Measurements from ENCODE around the gene CLNK.

CLNK gene

DNA sequence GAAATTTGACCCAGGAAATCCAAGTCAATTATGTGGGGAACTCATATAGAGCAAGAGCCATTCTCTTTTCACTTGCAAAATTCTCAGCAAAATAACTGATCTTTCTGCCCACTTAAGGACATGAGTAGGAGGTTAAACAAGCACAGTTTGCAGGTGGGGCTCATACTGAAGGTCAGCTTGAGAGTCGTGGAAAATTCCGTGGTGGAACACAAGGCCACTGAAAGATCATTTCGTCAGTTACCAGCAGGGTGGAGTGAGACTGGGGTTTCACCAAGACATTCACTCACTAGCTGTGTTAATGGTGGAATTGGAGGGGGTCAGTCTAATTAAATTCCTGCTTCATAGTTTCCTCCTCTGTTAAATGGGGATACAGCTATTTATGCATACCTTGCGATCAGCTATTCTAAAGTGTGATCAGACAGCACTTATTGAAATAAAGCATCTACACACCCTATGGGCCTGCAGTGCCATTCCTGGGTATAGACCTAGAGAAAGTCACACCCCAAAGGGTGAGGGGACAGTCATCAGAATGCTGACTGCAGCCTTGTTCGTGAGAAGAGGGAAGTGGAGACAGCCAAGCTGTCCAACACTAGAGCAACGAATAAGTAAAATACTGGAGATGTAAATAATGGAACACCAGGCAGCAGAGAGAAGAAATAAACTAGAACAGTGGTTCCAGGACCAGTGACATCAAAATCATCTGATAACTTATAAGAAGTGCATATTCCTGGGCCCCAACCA is 42.7 kb upstream of the CLNK start:
- Histone ChIP-seq H3K4me3 (no peak overlapping the region), H3K4me1 (peaks cover 1% of the 10 kb centered on the region), H3K4me2 (no peak overlapping the region), H4K20me1 (no peaks in the 10 kb centered on the region), H3K9me3 (no peaks in the 10 kb centered on the region), H3K9ac (no peak overlapping the region), H3K27ac (no peak overlapping the region), H3K36me3 (no peaks in the 10 kb centered on the region), H3K27me3 (no peaks in the 10 kb centered on the region)
- no peak for TF ChIP-seq Cebpa-rat (IDR thresholded peaks at IDR 0.05)

- Histone ChIP-seq H4K20me1 (no peaks in the 10 kb centered on the region), H3K36me3 (no peaks in the 10 kb centered on the region), H3K27me3 (no peaks in the 10 kb centered on the region), H3K4me3 (no peak overlapping the region), H3K4me2 (no peak overlapping the region), H3K27ac (no peak overlapping the region), H3K4me1 (no peaks in the 10 kb centered on the region), H3K9ac (no peak overlapping the region), H3K9me3 (no peaks in the 10 kb centered on the region)
- TF ChIP-seq Cebpa-rat (IDR thresholded peaks at IDR 0.05): no peak
Measured at GRCh38 chr4:10722957-10723356, 38.4 kb upstream of the CLNK start.

GRCh38 chr4:10721616-10722015 is 37.0 kb upstream of the CLNK start:
- TF ChIP-seq Cebpa-rat (IDR thresholded peaks at IDR 0.05): no peak
- H4K20me1 ChIP-seq: no peaks in the 10 kb centered on the region
- no peaks in the 10 kb centered on the region for H3K4me1 ChIP-seq
- no peak overlapping the region for H3K27ac ChIP-seq
- no peak overlapping the region for H3K9ac ChIP-seq
- H3K9me3 ChIP-seq: no peaks in the 10 kb centered on the region
- no peaks in the 10 kb centered on the region for H3K36me3 ChIP-seq
- H3K27me3 ChIP-seq: no peaks in the 10 kb centered on the region
- no peak overlapping the region for H3K4me2 ChIP-seq
- H3K4me3 ChIP-seq: no peak overlapping the region

DNA sequence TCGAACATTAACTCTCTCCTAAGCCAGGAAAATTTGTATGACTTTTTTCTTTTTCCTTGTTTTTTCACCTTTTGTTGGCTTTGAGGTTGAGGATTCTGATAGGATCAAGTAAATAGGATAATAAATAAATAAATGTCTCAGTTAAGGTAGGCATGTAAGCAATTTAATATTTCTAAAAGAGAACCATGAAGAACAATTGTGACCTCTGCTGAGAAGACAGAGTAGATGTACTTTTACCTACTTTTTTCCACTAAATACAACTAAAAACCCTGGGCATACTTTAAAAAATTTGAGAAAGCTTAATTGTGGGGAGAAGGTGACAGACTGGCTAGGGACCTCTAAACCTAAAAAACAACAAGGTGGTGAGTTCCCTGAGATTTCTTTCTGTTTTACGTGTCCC is 31.6 kb upstream of the CLNK start:
- Histone ChIP-seq H3K4me1 (no peaks in the 10 kb centered on the region), H3K27ac (no peak overlapping the region)

GRCh38 chr4:10715696-10716095 is 31.1 kb upstream of the CLNK start:
- H3K27me3 ChIP-seq: no peaks in the 10 kb centered on the region
- H3K27ac ChIP-seq: no peak overlapping the region
- no peak overlapping the region for H3K4me3 ChIP-seq
- no peak for TF ChIP-seq Cebpa-rat (IDR thresholded peaks at IDR 0.05)
- H3K36me3 ChIP-seq: no peaks in the 10 kb centered on the region
- no peak overlapping the region for H3K4me2 ChIP-seq
- no peaks in the 10 kb centered on the region for H4K20me1 ChIP-seq
- H3K9me3 ChIP-seq: peaks cover 6% of the 10 kb centered on the region; the same call in 1 of the 2 replicates
- no peaks in the 10 kb centered on the region for H3K4me1 ChIP-seq
- no peak overlapping the region for H3K9ac ChIP-seq

More for the DNA sequence above, 31.6 kb upstream of the CLNK start:
- peaks cover 6% of the 10 kb centered on the region; the same call in 1 of the 2 replicates for H3K9me3 ChIP-seq
- no peak overlapping the region for H3K9ac ChIP-seq
- TF ChIP-seq Cebpa-rat (IDR thresholded peaks at IDR 0.05): no peak
- H3K36me3 ChIP-seq: no peaks in the 10 kb centered on the region
- H3K4me3 ChIP-seq: no peak overlapping the region
- no peaks in the 10 kb centered on the region for H4K20me1 ChIP-seq
- H3K4me2 ChIP-seq: no peak overlapping the region
- no peaks in the 10 kb centered on the region for H3K27me3 ChIP-seq

DNA sequence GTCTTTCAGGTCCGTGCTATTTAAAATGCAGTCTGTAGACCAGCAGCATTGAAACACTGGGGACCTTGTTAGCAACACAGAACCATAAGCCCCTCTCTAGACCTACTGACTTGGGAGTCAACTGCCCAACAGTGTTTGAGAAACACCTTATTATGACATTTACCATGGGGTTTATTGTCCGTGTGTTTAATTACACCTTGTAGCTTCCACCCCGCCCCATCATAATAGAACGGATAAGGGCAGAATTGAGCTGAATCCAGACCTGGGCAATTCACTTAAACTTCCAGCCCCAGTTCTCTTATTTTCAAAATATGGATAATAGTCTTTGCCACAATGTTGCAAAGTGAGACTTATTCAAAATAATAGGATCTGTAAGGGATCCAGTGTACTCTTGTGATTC is 30.6 kb upstream of the CLNK start:
- no peak overlapping the region for H3K4me3 ChIP-seq
- H4K20me1 ChIP-seq: no peaks in the 10 kb centered on the region
- H3K27me3 ChIP-seq: no peaks in the 10 kb centered on the region
- H3K9ac ChIP-seq: no peak overlapping the region
- no peak for TF ChIP-seq Cebpa-rat (IDR thresholded peaks at IDR 0.05)
- no peak overlapping the region for H3K27ac ChIP-seq
- no peaks in the 10 kb centered on the region for H3K36me3 ChIP-seq
- peaks cover 6% of the 10 kb centered on the region; the same call in 1 of the 2 replicates for H3K9me3 ChIP-seq
- no peaks in the 10 kb centered on the region for H3K4me1 ChIP-seq
- H3K4me2 ChIP-seq: no peak overlapping the region

DNA sequence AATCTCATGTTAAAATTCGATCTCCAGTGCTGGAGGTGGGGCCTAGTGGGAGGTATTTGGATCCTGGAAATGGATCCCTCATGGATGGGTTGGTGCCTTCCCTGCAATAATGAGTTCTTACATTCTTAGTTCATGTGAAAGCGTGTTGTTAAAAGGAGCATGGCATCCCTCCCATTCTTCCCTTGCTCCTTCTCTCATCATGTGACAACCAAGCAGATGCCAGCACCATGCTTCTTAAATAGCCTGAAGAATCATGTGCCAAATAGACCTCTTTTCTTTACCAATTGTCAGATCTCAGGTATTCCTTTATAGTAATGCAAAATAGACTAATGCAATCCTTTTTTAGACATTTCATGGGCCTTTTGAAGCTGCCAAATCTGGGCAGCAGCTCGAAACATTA is 29.0 kb upstream of the CLNK start:
- no peak overlapping the region for H3K9ac ChIP-seq
- H3K4me2 ChIP-seq: no peak overlapping the region
- no peak for TF ChIP-seq Cebpa-rat (IDR thresholded peaks at IDR 0.05)
- H3K27ac ChIP-seq: no peak overlapping the region
- H4K20me1 ChIP-seq: no peaks in the 10 kb centered on the region
- peaks cover 6% of the 10 kb centered on the region; the same call in 1 of the 2 replicates for H3K9me3 ChIP-seq
- no peaks in the 10 kb centered on the region for H3K4me1 ChIP-seq
- H3K36me3 ChIP-seq: no peaks in the 10 kb centered on the region
- H3K4me3 ChIP-seq: no peak overlapping the region
- H3K27me3 ChIP-seq: no peaks in the 10 kb centered on the region

GRCh38 chr4:10706236-10706635 is 21.7 kb upstream of the CLNK start:
- H3K36me3 ChIP-seq: no peaks in the 10 kb centered on the region
- no peaks in the 10 kb centered on the region for H3K4me1 ChIP-seq
- no peak overlapping the region for H3K27ac ChIP-seq
- TF ChIP-seq Cebpa-rat (IDR thresholded peaks at IDR 0.05): no peak
- H3K4me2 ChIP-seq: no peak overlapping the region
- H3K9me3 ChIP-seq: no peaks in the 10 kb centered on the region
- no peak overlapping the region for H3K4me3 ChIP-seq
- no peak overlapping the region for H3K9ac ChIP-seq
- no peaks in the 10 kb centered on the region for H4K20me1 ChIP-seq
- no peaks in the 10 kb centered on the region for H3K27me3 ChIP-seq

- TF ChIP-seq Cebpa-rat (IDR thresholded peaks at IDR 0.05): no peak
- Histone ChIP-seq H3K36me3 (no peaks in the 10 kb centered on the region), H3K9me3 (no peaks in the 10 kb centered on the region), H3K4me2 (no peak overlapping the region), H3K4me3 (no peak overlapping the region), H4K20me1 (no peaks in the 10 kb centered on the region), H3K27me3 (no peaks in the 10 kb centered on the region), H3K9ac (no peak overlapping the region), H3K4me1 (no peaks in the 10 kb centered on the region), H3K27ac (no peak overlapping the region)
Measured at GRCh38 chr4:10704430-10704810, 19.9 kb upstream of the CLNK start.

- Histone ChIP-seq H3K27me3 (no peaks in the 10 kb centered on the region), H3K9me3 (no peaks in the 10 kb centered on the region), H3K4me2 (no peak overlapping the region), H3K36me3 (no peaks in the 10 kb centered on the region), H3K27ac (no peak overlapping the region), H3K4me1 (no peaks in the 10 kb centered on the region), H3K4me3 (no peak overlapping the region), H4K20me1 (no peaks in the 10 kb centered on the region), H3K9ac (no peak overlapping the region)
- no peak for TF ChIP-seq Cebpa-rat (IDR thresholded peaks at IDR 0.05)
Measured at GRCh38 chr4:10703766-10704429, 19.3 kb upstream of the CLNK start.
